BLaER1 (cell line): ENCODE data around the gene HMCES.
A peak's percentile ranks its signal among the peaks of the same experiment; 100 is the strongest.

ENCODE experiments used
- H3K27ac ChIP-seq: shearing (Covaris generic); formaldehyde crosslinking; 2 replicates; pipeline ENCODE4 v1.8.1; 2022
- H3K27me3 ChIP-seq: shearing (Covaris generic); formaldehyde crosslinking; 2 replicates; pipeline ENCODE4 v1.8.1; 2022
- H3K36me3 ChIP-seq: shearing (Covaris generic); formaldehyde crosslinking; 2 replicates; pipeline ENCODE4 v1.8.1; 2022
- H3K4me1 ChIP-seq: shearing (Covaris generic); formaldehyde crosslinking; 2 replicates; pipeline ENCODE4 v1.8.1; 2022
- H3K4me2 ChIP-seq: shearing (Covaris generic); formaldehyde crosslinking; 2 replicates; pipeline ENCODE4 v1.8.1; 2022
- H3K4me3 ChIP-seq: shearing (Covaris generic); formaldehyde crosslinking; 2 replicates; pipeline ENCODE4 v1.8.1; 2022
- H3K9ac ChIP-seq: shearing (Covaris generic); formaldehyde crosslinking; 2 replicates; pipeline ENCODE4 v1.8.1; 2022
- H3K9me3 ChIP-seq: shearing (Covaris generic); formaldehyde crosslinking; 2 replicates; pipeline ENCODE4 v1.8.1; 2022
- H4K20me1 ChIP-seq: shearing (Covaris generic); formaldehyde crosslinking; 2 replicates; pipeline ENCODE4 v1.8.1; 2022
- Cebpa-rat ChIP-seq: shearing (Covaris generic); IDR thresholded peaks from 2 replicates; pipeline ENCODE4 v1.8.1; 2022

HMCES gene

DNA sequence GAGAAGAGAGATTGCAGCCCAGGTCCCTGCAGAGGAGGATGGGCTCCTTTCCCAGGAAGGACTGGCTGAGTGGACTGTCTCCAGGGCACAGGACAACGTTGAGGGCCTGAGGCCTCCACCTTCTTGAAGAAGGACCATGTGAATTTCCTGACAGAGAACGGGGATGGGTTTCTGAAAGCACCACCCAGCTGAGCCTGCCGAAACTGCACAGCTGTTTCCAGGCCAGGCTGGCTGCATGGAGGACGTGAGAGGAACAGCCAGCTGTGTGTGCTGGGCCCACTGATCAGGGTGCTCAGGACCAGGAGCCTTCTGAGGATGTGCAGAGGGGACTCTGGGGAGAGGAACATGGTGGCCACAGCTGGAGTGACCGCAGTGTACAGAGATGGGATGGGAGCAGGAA lies 39.2 kb downstream of the HMCES start:
- H3K9ac ChIP-seq: peak overlapping the region; percentile 100
- H3K4me1 ChIP-seq: peaks cover 45% of the 10 kb centered on the region
- no peaks in the 10 kb centered on the region for H3K27me3 ChIP-seq
- H3K27ac ChIP-seq: peak overlapping the region; percentile 98; the same call in 1 of the 2 replicates
- peak overlapping the region; percentile 100; the same call in 1 of the 2 replicates for H3K4me3 ChIP-seq
- H3K36me3 ChIP-seq: peaks cover 43% of the 10 kb centered on the region
- no peaks in the 10 kb centered on the region for H3K9me3 ChIP-seq
- no peak for TF ChIP-seq Cebpa-rat
- peaks cover 29% of the 10 kb centered on the region for H4K20me1 ChIP-seq
- peak overlapping the region; percentile 97 for H3K4me2 ChIP-seq

DNA sequence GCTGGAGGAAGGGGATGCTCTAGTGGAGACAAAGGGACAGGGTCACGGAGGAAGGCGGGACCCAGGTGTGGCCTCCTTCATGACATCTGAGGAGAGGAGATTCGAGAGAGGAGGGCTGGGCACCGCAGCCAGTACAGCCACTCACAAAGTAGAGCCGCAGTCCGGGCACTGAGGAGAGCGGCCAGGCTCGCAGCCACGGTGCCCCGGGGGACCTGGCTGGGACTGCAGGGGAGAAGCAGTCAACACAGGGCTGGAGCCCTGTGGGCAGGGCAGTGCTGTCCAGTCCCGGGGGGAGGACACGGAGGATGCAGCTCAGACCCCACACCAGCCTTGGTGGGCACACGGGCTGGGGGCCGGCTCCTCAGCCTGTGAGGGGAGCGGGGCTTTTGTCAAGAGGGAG lies 40.3 kb downstream of the HMCES start:
- no peak for TF ChIP-seq Cebpa-rat
- peak overlapping the region; percentile 97 for H3K4me2 ChIP-seq
- H3K4me3 ChIP-seq: no peak overlapping the region
- no peaks in the 10 kb centered on the region for H3K27me3 ChIP-seq
- no peaks in the 10 kb centered on the region for H3K9me3 ChIP-seq
- peak overlapping the region; percentile 30; the same call in 1 of the 2 replicates for H3K27ac ChIP-seq
- peaks cover 34% of the 10 kb centered on the region for H3K4me1 ChIP-seq
- 0 out of 2 replicates have a peak overlapping the region, but pooled peaks have one; percentile 38 for H3K9ac ChIP-seq
- peaks cover 51% of the 10 kb centered on the region for H3K36me3 ChIP-seq
- H4K20me1 ChIP-seq: peaks cover 18% of the 10 kb centered on the region

DNA sequence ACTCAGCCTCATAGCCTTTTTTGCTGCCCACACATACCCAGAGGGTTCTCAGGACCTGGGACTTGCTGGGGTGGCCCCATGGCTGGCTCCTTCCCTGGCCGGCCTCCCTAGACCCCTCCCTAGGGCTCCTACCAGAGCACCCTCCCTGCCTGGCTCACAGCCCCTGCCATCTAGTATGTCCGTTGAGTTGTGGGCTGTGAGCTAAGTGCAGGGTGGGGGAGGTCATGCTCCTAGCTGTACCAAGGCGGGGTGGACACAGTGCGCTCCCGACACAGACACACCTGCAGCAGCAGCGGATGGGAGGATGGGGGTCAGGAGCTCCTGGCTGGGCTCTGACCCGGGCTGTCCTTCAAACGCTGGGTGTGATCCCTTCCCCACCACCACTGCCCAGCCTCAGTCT lies 41.6 kb downstream of the HMCES start:
- peaks cover 27% of the 10 kb centered on the region for H3K4me1 ChIP-seq
- no peak overlapping the region for H3K4me3 ChIP-seq
- H3K9me3 ChIP-seq: no peaks in the 10 kb centered on the region
- H3K27ac ChIP-seq: 0 out of 2 replicates have a peak overlapping the region, but pooled peaks have one; percentile 6
- no peak for TF ChIP-seq Cebpa-rat
- H3K4me2 ChIP-seq: no peak overlapping the region
- H4K20me1 ChIP-seq: peaks cover 5% of the 10 kb centered on the region
- H3K9ac ChIP-seq: no peak overlapping the region
- H3K27me3 ChIP-seq: no peaks in the 10 kb centered on the region
- H3K36me3 ChIP-seq: peaks cover 64% of the 10 kb centered on the region

DNA sequence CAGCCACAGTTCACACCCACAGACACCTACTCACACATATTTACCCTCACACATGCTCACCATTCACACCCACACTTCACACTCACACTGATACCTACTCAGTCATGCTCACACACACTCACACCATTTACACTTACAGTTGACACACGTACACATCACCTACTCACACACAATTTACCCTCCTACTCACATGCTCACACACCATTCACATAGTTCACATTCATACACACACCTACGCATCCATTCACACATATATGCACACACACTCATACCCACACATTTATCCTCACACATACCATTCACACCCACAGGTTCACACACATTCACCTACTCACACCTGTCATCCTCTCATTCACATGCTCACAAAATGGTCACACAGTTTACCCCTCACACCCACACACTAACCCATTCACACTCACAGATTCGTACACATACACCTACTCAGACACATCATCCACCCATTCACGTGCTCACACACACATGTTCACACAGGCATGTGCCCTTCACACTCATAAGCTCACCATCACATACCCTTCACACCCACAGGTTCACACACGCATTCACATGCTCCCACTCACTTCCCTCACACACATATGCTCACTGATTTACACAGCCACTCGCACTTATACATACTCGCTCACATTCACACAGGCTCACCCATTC lies 42.3 kb downstream of the HMCES start:
- H3K4me1 ChIP-seq: peaks cover 27% of the 10 kb centered on the region
- no peak overlapping the region for H3K4me3 ChIP-seq
- H4K20me1 ChIP-seq: no peaks in the 10 kb centered on the region
- H3K27me3 ChIP-seq: no peaks in the 10 kb centered on the region
- H3K9me3 ChIP-seq: no peaks in the 10 kb centered on the region
- peaks cover 71% of the 10 kb centered on the region for H3K36me3 ChIP-seq
- no peak overlapping the region for H3K4me2 ChIP-seq
- TF ChIP-seq Cebpa-rat: no peak
- H3K27ac ChIP-seq: no peak overlapping the region
- H3K9ac ChIP-seq: no peak overlapping the region

DNA sequence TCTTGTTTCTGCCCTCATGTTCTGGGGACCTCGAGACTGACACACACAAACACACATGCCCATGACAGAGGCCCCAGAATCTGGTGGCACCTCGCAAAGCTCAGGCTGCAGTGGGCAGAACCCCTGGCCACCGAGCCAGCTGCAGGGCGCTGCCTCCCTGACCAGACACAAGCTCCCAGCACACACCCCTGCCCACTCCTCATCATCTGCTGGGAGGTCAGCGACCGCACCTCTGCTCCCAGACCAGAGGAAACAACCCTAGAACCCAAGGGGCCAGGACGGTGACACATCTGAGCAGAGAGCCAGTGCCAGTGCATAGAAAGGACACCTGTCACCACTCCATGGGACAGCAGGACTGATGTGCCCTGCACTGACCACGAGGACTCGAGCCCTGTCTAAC lies 43.2 kb downstream of the HMCES start:
- Histone ChIP-seq H3K4me2 (no peak overlapping the region), H3K27ac (no peak overlapping the region), H3K36me3 (peaks cover 75% of the 10 kb centered on the region), H3K9ac (no peak overlapping the region), H3K27me3 (no peaks in the 10 kb centered on the region), H3K4me3 (no peak overlapping the region), H3K4me1 (peaks cover 27% of the 10 kb centered on the region), H3K9me3 (no peaks in the 10 kb centered on the region), H4K20me1 (no peaks in the 10 kb centered on the region)
- TF ChIP-seq Cebpa-rat: no peak

DNA sequence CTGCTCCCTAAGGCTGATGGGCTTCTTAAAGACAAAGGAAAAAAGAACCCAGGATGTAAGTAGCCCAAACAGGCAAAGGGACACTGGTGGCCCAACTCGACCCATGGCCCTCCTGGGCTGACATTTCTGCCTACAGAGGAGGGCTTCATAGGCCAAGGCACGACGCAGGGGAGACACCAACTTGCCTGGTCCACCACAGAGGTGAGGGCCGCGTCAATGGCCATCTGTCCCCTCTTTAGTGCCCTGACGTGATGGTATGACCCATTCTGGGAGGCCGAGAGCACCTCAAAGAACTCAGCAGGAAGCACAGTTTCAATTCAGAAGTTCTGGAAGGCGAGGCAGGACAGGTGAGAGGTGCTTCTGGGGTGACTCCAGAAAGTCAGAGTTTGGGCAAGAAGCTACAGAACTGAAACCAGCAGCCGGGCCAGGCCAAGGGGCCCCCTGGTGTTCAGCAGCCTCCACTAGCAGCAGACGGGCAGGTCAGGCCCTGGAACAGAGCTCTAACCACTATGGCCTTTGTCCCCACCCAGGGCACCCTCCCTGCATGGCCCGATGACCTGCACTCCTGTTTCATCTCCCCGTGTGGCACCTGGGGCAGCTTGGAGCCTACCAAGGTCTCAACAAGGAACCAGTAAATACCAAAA lies 45.1 kb downstream of the HMCES start:
- Histone ChIP-seq H3K27ac (no peak overlapping the region), H3K36me3 (peaks cover 72% of the 10 kb centered on the region), H4K20me1 (no peaks in the 10 kb centered on the region), H3K4me1 (peaks cover 8% of the 10 kb centered on the region), H3K9ac (no peak overlapping the region), H3K9me3 (no peaks in the 10 kb centered on the region), H3K4me2 (no peak overlapping the region), H3K27me3 (no peaks in the 10 kb centered on the region), H3K4me3 (no peak overlapping the region)
- no peak for TF ChIP-seq Cebpa-rat

DNA sequence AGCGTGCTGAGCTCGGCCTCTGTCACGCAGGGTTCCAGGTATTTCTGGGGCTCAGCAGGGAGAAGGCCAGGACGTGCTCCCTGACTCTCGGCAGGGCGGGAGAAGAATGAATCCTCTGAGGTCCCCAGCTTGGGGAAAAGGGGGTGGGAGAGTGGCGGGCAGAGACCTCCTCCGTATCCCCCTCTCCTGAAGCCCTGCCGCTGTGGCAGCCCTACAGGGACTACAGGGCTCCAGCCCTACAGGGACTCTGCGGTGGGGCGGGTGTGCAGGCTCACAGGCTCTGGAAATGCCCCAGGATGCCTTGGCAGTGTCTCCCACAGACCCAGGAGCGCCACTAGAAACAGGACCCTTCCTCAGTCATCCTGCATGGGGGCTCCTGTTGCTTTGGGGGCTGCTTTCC lies 46.2 kb downstream of the HMCES start:
- H3K36me3 ChIP-seq: peaks cover 62% of the 10 kb centered on the region
- no peak for TF ChIP-seq Cebpa-rat
- no peaks in the 10 kb centered on the region for H3K9me3 ChIP-seq
- H3K4me1 ChIP-seq: no peaks in the 10 kb centered on the region
- H3K4me3 ChIP-seq: no peak overlapping the region
- no peaks in the 10 kb centered on the region for H3K27me3 ChIP-seq
- H3K9ac ChIP-seq: no peak overlapping the region
- no peak overlapping the region for H3K4me2 ChIP-seq
- no peaks in the 10 kb centered on the region for H4K20me1 ChIP-seq
- H3K27ac ChIP-seq: no peak overlapping the region

DNA sequence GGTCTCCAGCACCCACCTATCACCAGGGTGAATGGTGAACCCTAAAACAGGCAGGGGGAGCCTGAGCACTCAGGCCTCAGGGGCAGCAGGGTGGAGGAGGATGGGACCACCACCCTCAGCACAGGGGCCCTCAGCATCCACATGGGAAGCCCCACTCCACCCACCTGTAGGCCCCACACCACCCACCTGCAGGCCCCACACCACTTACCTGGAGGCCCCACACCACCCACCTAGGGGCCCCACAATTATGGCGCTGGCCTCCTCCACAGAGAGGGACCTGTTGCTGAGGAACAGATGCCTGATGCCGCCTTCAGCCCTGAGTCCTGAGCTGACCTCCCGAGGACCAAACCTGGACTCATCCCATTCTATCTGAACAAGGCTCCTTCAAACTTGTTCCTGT lies 46.7 kb downstream of the HMCES start:
- H3K9ac ChIP-seq: no peak overlapping the region
- no peaks in the 10 kb centered on the region for H3K27me3 ChIP-seq
- peaks cover 56% of the 10 kb centered on the region for H3K36me3 ChIP-seq
- H4K20me1 ChIP-seq: no peaks in the 10 kb centered on the region
- no peak overlapping the region for H3K27ac ChIP-seq
- no peak overlapping the region for H3K4me2 ChIP-seq
- H3K4me1 ChIP-seq: no peaks in the 10 kb centered on the region
- H3K9me3 ChIP-seq: no peaks in the 10 kb centered on the region
- H3K4me3 ChIP-seq: no peak overlapping the region
- TF ChIP-seq Cebpa-rat: no peak

DNA sequence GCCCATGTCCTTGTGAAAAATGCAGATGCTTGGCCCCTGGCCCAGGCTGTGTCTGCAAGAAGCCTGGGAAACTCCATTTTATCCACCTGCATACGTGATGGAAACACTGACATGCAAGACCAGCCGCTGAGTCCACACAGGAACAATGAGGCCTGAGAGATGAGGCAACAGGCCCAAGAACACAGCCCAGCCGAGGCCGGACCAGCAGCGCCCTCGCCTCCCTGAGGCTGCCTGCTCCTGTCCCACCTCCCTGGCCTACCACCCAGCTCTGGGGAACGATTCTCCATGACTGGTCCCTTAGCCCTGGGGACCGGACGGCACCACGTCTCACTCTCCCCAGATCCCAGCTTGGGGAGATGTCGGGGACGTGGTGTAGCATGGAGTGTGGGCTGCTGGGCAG lies 47.5 kb downstream of the HMCES start:
- no peak overlapping the region for H3K9ac ChIP-seq
- H3K4me1 ChIP-seq: no peaks in the 10 kb centered on the region
- H3K4me2 ChIP-seq: no peak overlapping the region
- no peaks in the 10 kb centered on the region for H3K9me3 ChIP-seq
- H3K27ac ChIP-seq: no peak overlapping the region
- no peaks in the 10 kb centered on the region for H4K20me1 ChIP-seq
- peaks cover 49% of the 10 kb centered on the region for H3K36me3 ChIP-seq
- H3K4me3 ChIP-seq: no peak overlapping the region
- no peaks in the 10 kb centered on the region for H3K27me3 ChIP-seq
- TF ChIP-seq Cebpa-rat: no peak

DNA sequence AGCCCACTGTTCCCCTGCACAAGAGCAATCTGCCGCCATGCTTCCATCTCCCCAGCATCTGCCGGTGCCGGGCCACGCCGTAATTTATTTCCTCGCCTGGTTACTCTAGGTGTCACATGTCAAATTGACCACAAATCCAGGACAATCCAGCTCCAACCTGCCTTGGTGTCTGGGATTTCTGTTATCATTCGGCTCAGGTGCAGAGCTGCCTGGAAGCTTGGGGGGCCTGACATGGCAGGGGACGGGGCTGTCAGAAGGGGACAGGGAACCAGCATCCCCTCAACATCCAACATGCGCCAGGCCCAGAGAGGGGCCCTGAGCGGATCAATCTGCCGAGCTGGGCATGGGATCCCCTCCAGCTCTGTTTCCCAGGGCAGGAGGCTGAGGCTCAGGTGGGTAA lies 47.9 kb downstream of the HMCES start:
- Histone ChIP-seq H3K4me3 (no peak overlapping the region), H4K20me1 (no peaks in the 10 kb centered on the region), H3K9me3 (no peaks in the 10 kb centered on the region), H3K27me3 (no peaks in the 10 kb centered on the region), H3K4me2 (no peak overlapping the region), H3K27ac (no peak overlapping the region), H3K36me3 (peaks cover 44% of the 10 kb centered on the region), H3K9ac (no peak overlapping the region), H3K4me1 (no peaks in the 10 kb centered on the region)
- TF ChIP-seq Cebpa-rat: no peak
